SK-N-SH (cell line): ENCODE measurements around the gene EDEM2.

Experiments used
- CTCF ChIP-seq: fragments of 200-600 bp; sonication (generic); IDR thresholded peaks from 2 replicates; pipeline ENCODE4 v1.6.1; 2017; ENCODE audit warnings: antibody characterized with exemption, mild to moderate bottlenecking, moderate library complexity
- POLR2AphosphoS5 ChIP-seq: IDR thresholded peaks from 2 replicates; pipeline ENCODE4 v1.6.1; 2012; ENCODE audit warnings: low read depth, low read length
- YY1 ChIP-seq: IDR thresholded peaks from 2 replicates; pipeline ENCODE4 v1.4.0; 2012; ENCODE audit warnings: low read depth, mild to moderate bottlenecking

GRCh38 chr20:35122756-35123405, 24.3 kb downstream of the EDEM2 start:
- TF ChIP-seq POLR2AphosphoS5 = no peak
- no peak for TF ChIP-seq CTCF
- no peak for TF ChIP-seq YY1
